Right hindlimb (tissue), 1 donor: ENCODE data around the gene ALG6.

Source experiments
- DNase-seq: peaks from one replicate; pipeline ENCODE4 v3.0.0-alpha.2; 2018

Gene ALG6

GRCh38 chr1:63367215-63368103, at the start of gene ALG6:
Gene ALG6, plus strand, starts transcription at chr1:63367627. Its CDS starts 3,351 bp downstream, at chr1:63370978.
- DNase-seq = peak; percentile 97

GRCh38 chr1:63317817-63318152, 49.6 kb upstream of the ALG6 start:
- DNase-seq = no peak

DNA sequence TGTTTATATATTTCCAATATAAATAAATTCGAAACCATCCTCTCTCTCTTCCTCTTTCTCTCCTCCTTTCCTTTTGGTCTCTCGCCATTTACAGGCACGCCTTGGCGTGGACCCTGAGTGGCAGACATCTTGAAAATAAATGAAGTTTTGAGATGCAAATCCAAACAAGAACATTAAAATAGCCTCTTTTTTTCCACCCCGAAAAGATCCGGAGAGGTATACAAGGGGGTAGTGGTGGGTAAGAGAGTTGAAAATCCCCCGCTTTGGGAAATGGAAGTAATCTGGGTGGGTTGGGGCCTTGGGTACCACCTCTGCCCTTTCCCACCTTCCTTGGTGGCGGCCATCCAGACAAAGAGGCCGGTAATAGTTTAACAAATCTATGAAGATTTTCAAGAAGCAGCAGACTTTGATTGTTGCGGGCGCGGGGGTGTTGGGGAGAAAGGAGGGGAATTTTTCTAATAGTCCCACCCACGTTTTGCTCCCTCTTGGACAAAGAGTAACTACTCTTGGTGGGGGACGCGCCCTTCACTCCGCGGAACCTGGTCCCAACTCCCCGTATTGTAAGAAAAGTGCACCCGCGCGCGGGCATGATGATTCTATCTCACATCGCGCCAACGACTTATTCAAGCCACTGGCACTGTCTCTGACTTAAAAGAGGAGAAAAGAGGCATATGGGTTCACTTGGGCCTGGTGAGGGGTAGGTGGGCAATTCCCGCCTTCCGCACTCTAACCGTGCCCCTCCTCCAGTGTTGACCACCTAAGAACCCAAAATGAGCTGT, 49.0 kb upstream of the ALG6 start:
- DNase-seq = peak; percentile 29

DNA sequence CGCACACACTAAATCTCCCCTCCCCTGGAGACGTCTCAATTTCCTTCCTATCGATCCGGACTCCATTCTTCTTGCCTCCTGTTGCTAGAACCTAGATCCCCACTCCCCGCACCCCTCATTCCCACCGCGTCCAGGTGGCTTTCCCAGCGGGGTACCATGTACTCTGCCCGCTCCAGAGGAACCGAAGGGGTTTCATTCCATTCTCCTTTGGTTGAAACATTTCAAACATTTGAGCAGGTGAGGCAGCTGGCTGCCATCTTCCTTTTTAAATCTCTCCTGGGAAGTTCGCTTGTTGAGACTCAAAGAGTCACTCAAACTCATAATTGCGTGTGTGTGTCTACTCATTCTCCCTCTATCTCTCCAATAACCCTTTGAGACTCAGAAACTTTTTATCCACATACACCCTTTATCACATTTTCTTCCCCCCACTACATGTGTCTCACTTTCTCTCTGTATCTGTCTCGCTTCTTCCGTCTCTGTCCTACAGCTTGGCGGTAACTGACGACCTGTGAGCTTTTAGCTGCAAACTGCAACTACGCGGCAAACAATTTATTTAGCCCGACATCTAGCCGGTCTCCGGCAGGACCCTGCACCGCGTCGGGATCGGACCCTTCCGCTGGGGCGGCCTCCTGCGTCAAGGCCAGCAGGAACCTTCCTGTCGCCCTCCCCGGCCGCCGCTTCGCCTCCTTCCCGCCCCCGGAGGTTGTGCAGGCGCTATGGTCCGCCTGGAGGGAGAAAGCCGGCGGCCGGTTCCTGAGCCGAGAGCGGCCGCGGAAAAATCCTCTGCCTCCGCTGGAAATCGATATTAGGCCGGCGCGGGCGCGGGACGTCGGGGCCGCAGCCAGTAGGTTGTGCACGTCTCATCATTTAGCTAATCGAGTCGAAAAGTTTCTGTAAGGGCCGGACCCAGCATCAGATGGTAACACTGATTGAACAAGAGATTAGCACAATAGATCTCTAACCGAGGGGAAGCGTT, 48.1 kb upstream of the ALG6 start:
- DNase-seq = peak; percentile 37

GRCh38 chr1:63320022-63320721, 47.3 kb upstream of the ALG6 start:
- DNase-seq = peak; percentile 28

GRCh38 chr1:63321066-63321784, 46.2 kb upstream of the ALG6 start:
- DNase-seq = peak; percentile 28

- no peak for DNase-seq
These were observed 45.7 kb upstream of the ALG6 start for GRCh38 chr1:63321785-63322113.

- DNase-seq = peak; percentile 73
These were observed 45.1 kb upstream of the ALG6 start, which contains the start of gene FOXD3 for GRCh38 chr1:63322114-63322943. Gene FOXD3, plus strand, starts transcription at chr1:63322567. Its CDS starts 492 bp downstream, at chr1:63323059.

DNA sequence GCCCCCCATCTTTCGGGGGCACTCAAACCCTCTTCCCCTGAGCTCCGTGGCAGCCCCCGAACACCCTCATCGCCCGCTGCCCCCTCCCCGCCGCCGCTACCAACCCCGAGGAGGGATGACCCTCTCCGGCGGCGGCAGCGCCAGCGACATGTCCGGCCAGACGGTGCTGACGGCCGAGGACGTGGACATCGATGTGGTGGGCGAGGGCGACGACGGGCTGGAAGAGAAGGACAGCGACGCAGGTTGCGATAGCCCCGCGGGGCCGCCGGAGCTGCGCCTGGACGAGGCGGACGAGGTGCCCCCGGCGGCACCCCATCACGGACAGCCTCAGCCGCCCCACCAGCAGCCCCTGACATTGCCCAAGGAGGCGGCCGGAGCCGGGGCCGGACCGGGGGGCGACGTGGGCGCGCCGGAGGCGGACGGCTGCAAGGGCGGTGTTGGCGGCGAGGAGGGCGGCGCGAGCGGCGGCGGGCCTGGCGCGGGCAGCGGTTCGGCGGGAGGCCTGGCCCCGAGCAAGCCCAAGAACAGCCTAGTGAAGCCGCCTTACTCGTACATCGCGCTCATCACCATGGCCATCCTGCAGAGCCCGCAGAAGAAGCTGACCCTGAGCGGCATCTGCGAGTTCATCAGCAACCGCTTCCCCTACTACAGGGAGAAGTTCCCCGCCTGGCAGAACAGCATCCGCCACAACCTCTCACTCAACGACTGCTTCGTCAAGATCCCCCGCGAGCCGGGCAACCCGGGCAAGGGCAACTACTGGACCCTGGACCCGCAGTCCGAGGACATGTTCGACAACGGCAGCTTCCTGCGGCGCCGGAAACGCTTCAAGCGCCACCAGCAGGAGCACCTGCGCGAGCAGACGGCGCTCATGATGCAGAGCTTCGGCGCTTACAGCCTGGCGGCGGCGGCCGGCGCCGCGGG, 44.2 kb upstream of the ALG6 start:
- peak; percentile 34 for DNase-seq

DNA sequence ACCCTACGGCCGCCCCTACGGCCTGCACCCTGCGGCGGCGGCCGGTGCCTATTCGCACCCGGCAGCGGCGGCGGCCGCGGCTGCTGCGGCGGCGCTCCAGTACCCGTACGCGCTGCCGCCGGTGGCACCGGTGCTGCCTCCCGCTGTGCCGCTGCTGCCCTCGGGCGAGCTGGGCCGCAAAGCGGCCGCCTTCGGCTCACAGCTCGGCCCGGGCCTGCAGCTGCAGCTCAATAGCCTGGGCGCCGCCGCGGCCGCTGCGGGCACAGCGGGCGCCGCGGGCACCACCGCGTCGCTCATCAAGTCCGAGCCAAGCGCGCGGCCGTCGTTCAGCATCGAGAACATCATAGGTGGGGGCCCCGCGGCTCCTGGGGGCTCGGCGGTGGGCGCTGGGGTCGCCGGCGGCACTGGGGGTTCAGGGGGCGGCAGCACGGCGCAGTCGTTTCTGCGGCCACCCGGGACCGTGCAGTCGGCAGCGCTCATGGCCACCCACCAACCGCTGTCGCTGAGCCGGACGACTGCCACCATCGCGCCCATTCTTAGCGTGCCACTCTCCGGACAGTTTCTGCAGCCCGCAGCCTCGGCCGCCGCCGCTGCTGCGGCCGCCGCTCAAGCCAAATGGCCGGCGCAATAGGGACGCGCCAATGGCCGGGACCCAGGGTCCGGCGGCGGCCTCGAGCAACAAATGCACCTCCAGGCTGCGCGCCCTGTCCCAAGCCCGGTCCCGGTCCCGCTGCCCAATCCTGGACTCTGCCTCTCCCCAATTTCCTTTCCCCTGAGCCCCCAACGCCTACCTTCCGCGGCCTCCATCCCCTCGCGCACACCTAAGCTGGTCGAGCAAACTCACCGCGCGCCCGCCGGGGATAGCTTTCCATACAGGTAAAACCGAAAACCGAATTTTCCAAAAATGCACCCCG, 43.3 kb upstream of the ALG6 start:
- DNase-seq = peak; percentile 20

DNA sequence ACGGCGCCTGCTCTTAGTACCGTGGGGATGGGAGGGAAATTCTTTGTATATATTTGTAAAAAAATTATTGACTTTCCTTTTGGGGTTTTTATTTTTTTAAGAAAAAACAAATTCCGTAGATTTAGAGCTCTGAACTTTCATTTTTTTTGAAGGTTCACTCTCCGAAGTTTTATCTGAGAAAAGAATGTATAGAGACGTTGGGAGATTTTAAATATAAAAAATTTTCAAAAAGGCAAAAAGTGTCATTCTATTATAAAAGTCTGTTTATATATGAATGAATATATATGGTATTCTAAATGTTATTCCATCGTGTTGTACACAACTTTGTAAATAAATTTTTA, 42.7 kb upstream of the ALG6 start:
- DNase-seq = no peak

GRCh38 chr1:63325279-63325985, 42.0 kb upstream of the ALG6 start:
- no peak for DNase-seq

DNA sequence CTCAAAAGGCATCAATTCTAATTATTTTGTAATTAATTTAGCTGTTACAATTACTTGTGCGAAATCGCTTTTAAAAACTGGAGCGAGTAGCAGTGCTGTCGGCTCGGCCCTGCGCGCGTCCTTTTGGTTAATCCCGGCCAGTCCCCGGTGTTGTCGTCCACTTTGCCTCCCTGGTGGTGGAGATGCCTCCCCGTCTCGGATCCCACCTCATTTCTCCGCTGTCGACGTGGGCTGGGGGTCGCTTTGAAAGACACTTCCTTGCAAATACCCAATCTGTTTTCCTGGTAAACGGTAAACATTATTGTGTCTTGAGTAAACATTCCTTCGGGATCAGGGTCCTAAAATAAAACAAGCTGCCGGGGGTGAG, 41.3 kb upstream of the ALG6 start:
- peak; percentile 47 for DNase-seq

DNA sequence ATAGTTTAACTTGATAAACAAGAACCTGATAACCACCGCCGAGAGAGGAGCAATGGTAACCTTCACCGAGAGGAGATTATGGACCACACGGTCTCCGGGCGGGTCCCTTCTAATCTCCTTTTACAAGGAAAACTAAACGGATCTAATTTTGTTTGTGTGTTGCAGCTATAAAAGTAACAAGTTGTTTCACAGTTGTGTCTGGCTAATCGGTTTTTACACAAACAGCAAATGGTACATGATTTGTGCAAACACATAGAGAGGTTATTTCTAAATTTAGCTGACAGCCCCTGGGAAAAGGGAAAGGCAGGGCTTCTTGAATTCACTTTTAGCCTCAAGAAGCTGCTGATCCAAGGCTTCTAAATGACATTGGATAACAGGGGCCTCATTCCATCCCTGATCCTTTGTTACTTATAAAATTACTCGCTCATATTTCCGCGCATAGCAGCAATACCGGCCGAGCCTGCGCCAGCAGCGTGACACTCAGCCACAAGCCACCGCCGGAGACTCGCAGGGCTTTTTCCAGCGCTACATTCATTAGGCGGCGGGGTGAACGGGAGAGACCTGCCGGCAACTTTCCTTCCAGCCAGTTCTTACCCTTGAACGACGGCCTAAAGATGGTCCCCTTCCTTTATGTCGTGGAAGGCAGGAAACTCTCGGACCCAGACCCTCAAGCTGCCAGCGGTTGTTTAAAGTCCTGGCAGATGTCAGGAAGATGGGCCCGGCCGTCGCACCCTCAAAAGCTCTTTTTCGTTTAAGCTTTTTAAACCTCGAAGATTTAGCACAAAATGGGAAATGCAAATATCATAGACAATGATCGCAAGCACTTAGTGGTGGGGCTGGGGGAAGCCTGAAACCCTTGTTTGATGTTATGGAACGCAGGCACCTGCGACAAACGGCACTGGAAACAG, 40.7 kb upstream of the ALG6 start:
- DNase-seq = peak; percentile 46

GRCh38 chr1:63327417-63328054, 39.9 kb upstream of the ALG6 start:
- peak; percentile 84 for DNase-seq

- no peak for DNase-seq
These were observed 39.3 kb upstream of the ALG6 start for GRCh38 chr1:63328122-63328521.
